ENCODE results near the gene FRMD4A. TPM values are rescaled to one million over a fixed set of nuclear protein-coding genes. Genes with fewer than 3 reads are reported as not detected.

The FRMD4A gene
- polyA plus RNA-seq, 1 of the 3 experiments (the other 2 are of a cell fraction): 37.7 TPM

- TF ChIP-seq EZH2phosphoT487 (IDR thresholded peaks at IDR 0.05; ENCODE audit: borderline replicate concordance, low read depth): no peak
- no peak for TF ChIP-seq CTCF (IDR thresholded peaks at IDR 0.05)
- TF ChIP-seq SMC3 (IDR thresholded peaks at IDR 0.05; ENCODE audit: low read depth, low read length): no peak
- TF ChIP-seq FOXM1 (IDR thresholded peaks at IDR 0.05; ENCODE audit: low read depth): no peak
- no peaks in the 10 kb centered on the region for H3K27me3 ChIP-seq (ENCODE audit: insufficient read depth)
- no peak overlapping the region for H3K4me2 ChIP-seq
- H3K4me3 ChIP-seq (ENCODE audit: low read depth in 2 of 2, low read length in 1 of 2): no peak overlapping the region
- no peak overlapping the region for H2AFZ ChIP-seq (ENCODE audit: low read depth)
- no peaks in the 10 kb centered on the region for H4K20me1 ChIP-seq (ENCODE audit: insufficient read depth)
- no peaks in the 10 kb centered on the region for H3K9me2 ChIP-seq
- no peaks in the 10 kb centered on the region; the same call in 1 of the 2 replicates for H3K79me2 ChIP-seq (ENCODE audit: insufficient read depth)
- ChIA-PET CTCF (no interaction called here), POLR2A (no interaction called here)
- no peaks in the 10 kb centered on the region for H3K36me3 ChIP-seq (replicated peaks in 1 of 2; ENCODE audit: control insufficient read depth in 1 of 2, insufficient read depth in 2 of 2, low read length in 1 of 2)
- H3K9me3 ChIP-seq: no peaks in the 10 kb centered on the region
- H3K27ac ChIP-seq (ENCODE audit: low read depth in 2 of 2, low read length in 1 of 2): no peak overlapping the region
- WGBS (ENCODE audit: low lambda C conversion rate): 60% methylated on average over 5 of the region's 5 CpGs
- DNase-seq: no peak
- peaks cover 0 to 10% of the 10 kb centered on the region in 2 experiments; a peak in 2 of 4 replicates for H3K4me1 ChIP-seq (ENCODE audit: control insufficient read depth in 1 of 2, insufficient read depth in 2 of 2, low read depth in 1 of 2, low read length in 1 of 2)
- no peak overlapping the region for H3K9ac ChIP-seq
- H3F3A ChIP-seq (replicated peaks; ENCODE audit: insufficient read depth): peaks cover 19% of the 10 kb centered on the region
Observed at GRCh38 chr10:13942035-13942434, 388.7 kb downstream of the FRMD4A start.

- H3K36me3 ChIP-seq (replicated peaks in 1 of 2; ENCODE audit: control insufficient read depth in 1 of 2, insufficient read depth in 2 of 2, low read length in 1 of 2): peaks cover 0 to 4% of the 10 kb centered on the region in 2 experiments
- H3K4me3 ChIP-seq (ENCODE audit: low read depth in 2 of 2, low read length in 1 of 2): no peak overlapping the region
- CTCF ChIA-PET: interaction anchor here (0.9 kb wide), 1 partner anchor 9 kb away, joined by 4 read pairs; no protein-coding TSS in a partner anchor
- H3K9ac ChIP-seq: no peak overlapping the region
- no peaks in the 10 kb centered on the region for H3K9me2 ChIP-seq
- H2AFZ ChIP-seq (ENCODE audit: low read depth): no peak overlapping the region
- H3F3A ChIP-seq (replicated peaks; ENCODE audit: insufficient read depth): peaks cover 19% of the 10 kb centered on the region
- peak overlapping the region; percentile 26; the same call in 1 of the 2 replicates for H3K4me2 ChIP-seq
- H3K79me2 ChIP-seq (ENCODE audit: insufficient read depth): no peaks in the 10 kb centered on the region
- TF ChIP-seq RCOR1 (IDR thresholded peaks at IDR 0.05; ENCODE audit: low read length) (no peak), MEF2A (IDR thresholded peaks at IDR 0.05; ENCODE audit: borderline replicate concordance, low read depth) (peak; percentile 36; the same call in 1 of the 2 replicates), EZH2phosphoT487 (IDR thresholded peaks at IDR 0.05; ENCODE audit: borderline replicate concordance, low read depth) (no peak), IRF3 (IDR thresholded peaks at IDR 0.05; ENCODE audit: low read depth, low read length) (no peak)
- no peaks in the 10 kb centered on the region for H3K9me3 ChIP-seq
- H3K27me3 ChIP-seq (ENCODE audit: insufficient read depth): no peaks in the 10 kb centered on the region
- H4K20me1 ChIP-seq (ENCODE audit: insufficient read depth): no peaks in the 10 kb centered on the region
- H3K27ac ChIP-seq (ENCODE audit: low read depth in 2 of 2, low read length in 1 of 2): peak overlapping the region; percentile 53 to 77; a peak in 3 of 4 replicates
- DNase-seq: no peak
- H3K4me1 ChIP-seq (ENCODE audit: control insufficient read depth in 1 of 2, insufficient read depth in 2 of 2, low read depth in 1 of 2, low read length in 1 of 2): peaks cover 0 to 5% of the 10 kb centered on the region in 2 experiments; a peak in 2 of 4 replicates
- POLR2A ChIA-PET: no interaction called here
Observed at GRCh38 chr10:13939391-13939790, 391.3 kb downstream of the FRMD4A start.

- Histone ChIP-seq H3F3A (replicated peaks; ENCODE audit: insufficient read depth) (peaks cover 19% of the 10 kb centered on the region), H3K4me3 (ENCODE audit: low read depth in 2 of 2, low read length in 1 of 2) (no peak overlapping the region), H3K27me3 (ENCODE audit: insufficient read depth) (no peaks in the 10 kb centered on the region), H3K79me2 (ENCODE audit: insufficient read depth) (no peaks in the 10 kb centered on the region), H3K9me2 (no peaks in the 10 kb centered on the region), H3K27ac (ENCODE audit: low read depth in 2 of 2, low read length in 1 of 2) (peak overlapping the region; percentile 47 to 77; a peak in 3 of 4 replicates), H2AFZ (ENCODE audit: low read depth) (no peak overlapping the region), H3K36me3 (replicated peaks in 1 of 2; ENCODE audit: control insufficient read depth in 1 of 2, insufficient read depth in 2 of 2, low read length in 1 of 2) (peaks cover 0 to 4% of the 10 kb centered on the region in 2 experiments), H3K4me2 (peak overlapping the region; percentile 26; the same call in 1 of the 2 replicates), H3K9me3 (no peaks in the 10 kb centered on the region), H3K9ac (no peak overlapping the region), H4K20me1 (ENCODE audit: insufficient read depth) (no peaks in the 10 kb centered on the region), H3K4me1 (ENCODE audit: control insufficient read depth in 1 of 2, insufficient read depth in 2 of 2, low read depth in 1 of 2, low read length in 1 of 2) (peaks cover 0 to 5% of the 10 kb centered on the region in 2 experiments; a peak in 2 of 4 replicates)
- DNase-seq: no peak
- POLR2A ChIA-PET: no interaction called here
- CTCF ChIA-PET: interaction anchor here (0.9 kb wide), 1 partner anchor 8 kb away, joined by 4 read pairs; no protein-coding TSS in a partner anchor
- 47% methylated on average over 8 of the region's 8 CpGs for WGBS (ENCODE audit: low lambda C conversion rate)
- TF ChIP-seq MXI1 (IDR thresholded peaks at IDR 0.05; ENCODE audit: low read depth, low read length) (no peak), ZBTB33 (IDR thresholded peaks at IDR 0.05; ENCODE audit: borderline replicate concordance, low read depth) (no peak), REST (IDR thresholded peaks at IDR 0.05; ENCODE audit: low read depth, low read length) (no peak)
Observed at GRCh38 chr10:13938950-13939349, 391.8 kb downstream of the FRMD4A start.
